HG02588 (cell line): Measurements from ENCODE around the gene B3GNT9.
A peak's percentile ranks its signal among the peaks of the same experiment; 100 is the strongest.

ENCODE experiments used
- ATAC-seq: cut with Tn5 transposase; IDR thresholded peaks from one replicate; pipeline ENCODE4 v1.9.1; 2021; ENCODE audit warnings: mild to moderate bottlenecking, moderate library complexity; ENCODE audit not compliant: unreplicated experiment

B3GNT9 gene

DNA sequence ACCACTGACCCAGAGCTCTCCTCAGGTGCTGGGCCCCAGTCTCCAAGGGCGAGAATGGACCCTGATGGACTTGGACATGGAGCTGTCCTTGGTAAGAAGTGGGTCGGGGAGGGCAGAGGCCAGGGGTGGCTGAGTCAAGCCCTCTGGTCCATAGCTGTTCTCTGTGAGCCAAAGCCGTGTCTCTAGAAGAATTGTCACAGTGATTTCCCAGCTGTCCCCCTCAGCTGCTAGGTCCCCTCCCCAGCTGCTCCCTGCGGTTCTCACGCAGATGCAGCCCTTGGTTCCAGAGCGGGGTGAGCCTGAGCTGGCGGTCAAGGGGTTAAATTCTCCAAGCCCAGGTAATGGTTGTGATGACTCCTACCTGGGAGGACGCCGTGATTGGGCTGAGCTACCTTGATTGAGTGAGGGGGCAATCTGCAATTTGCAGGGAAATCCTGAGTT lies 18.2 kb upstream of the B3GNT9 start:
- ATAC-seq = no peak

DNA sequence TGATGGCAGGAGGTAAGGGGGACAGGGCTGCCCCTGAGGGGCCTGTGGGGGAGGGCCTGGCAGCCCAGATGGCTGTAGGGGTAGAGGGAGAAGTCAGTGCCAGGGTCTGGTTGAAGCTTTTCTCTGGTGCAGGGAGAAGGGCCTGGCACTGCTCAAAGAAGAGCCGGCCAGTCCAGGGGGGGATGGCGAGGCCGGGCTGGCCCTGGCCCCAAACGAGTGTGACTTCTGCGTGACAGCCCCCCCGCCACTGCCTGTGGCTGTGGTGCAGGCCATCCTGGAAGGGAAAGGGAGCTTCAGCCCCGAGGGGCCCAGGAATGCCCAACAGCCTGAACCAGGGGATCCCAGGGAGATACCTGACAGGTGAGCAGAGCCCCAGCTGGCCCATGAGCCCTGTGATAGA lies 16.8 kb upstream of the B3GNT9 start:
- ATAC-seq = no peak

DNA sequence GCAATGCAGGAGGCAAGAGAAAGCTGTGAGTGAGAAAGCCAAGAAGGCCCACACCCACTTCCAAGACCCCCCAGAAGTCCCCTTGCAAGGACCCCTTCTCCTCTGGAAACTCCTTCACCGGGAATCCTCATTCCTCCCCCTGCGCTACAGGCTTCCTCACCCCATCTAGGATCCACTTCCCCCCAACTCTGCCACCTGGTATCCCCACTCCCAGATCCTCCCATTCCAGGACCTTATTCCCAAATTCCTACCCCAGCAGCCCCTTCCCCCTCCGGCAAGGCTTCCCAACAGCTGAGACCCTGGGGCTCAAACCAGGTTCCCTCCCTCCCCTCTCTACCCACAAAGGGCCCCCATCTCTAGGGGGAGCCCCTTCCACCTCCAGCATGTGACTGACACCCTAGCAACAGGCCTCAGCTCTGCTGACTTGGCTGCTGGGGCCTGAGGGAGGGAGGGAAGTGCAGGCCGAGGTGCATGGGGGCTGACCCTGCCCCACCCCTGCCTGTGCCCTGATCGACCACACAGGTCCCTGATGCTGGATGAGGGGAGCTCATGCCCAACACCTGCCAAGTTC lies 15.9 kb upstream of the B3GNT9 start:
- ATAC-seq = no peak

DNA sequence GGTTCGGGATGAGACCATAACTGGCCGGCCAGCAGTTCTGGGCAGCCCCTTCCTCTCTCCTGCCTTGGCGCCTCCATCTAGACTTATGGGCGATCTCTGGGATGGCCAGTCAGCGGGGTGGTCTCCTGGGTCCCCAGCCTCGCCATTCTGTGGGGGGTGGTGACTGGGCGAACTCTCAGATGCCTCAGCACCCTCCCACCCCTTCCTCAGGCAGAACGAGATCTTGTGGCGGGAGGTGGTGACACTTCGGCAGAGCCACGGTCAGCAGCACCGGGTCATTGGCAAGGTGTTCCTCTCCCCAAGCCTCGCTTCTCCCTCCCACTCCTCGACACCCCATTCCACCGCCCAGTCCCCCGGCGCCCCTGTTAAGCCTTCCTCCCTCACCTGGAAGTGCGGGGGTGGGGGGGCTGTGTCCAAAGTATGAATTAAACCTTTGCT lies 15.3 kb upstream of the B3GNT9 start:
- no peak for ATAC-seq

DNA sequence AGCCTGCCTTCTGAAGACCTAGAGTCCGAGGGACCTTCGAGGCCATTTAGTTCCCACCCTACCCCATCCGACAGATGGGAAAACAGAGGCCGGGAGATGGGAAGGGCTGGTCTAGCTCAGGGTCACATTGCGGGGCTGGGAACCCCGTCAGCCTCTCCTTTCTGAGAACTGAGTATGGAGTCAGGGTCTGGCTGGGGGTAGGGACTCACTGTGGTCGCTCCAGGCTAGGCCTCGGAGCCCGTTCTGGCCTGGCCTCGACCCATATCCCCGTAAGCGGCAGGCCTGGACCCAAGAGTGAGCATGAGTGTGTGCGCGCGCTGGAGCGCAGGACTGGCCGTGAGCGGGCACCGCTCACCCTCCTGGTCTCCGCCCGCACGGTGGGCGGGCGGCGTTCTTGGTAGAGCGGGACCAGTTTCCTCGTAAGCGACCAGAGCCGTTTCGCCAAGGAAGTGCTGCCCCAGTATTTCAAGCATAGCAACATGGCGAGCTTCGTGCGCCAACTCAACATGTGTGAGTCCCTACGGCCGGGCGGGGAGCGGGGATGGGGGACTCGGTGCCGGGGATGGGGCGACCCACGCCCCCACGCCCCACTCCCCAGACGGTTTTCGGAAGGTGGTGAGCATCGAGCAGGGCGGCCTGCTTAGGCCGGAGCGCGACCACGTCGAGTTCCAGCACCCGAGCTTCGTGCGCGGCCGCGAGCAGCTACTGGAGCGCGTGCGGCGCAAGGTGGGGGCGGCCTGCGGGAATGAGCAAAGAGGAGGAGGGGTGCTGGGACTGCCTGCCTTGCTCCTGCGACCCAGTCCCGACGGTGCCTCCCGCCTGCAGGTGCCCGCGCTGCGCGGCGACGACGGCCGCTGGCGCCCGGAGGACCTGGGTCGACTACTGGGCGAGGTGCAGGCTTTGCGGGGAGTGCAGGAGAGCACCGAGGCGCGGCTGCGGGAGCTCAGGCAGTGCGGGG lies 14.6 kb upstream of the B3GNT9 start:
- no peak for ATAC-seq

DNA sequence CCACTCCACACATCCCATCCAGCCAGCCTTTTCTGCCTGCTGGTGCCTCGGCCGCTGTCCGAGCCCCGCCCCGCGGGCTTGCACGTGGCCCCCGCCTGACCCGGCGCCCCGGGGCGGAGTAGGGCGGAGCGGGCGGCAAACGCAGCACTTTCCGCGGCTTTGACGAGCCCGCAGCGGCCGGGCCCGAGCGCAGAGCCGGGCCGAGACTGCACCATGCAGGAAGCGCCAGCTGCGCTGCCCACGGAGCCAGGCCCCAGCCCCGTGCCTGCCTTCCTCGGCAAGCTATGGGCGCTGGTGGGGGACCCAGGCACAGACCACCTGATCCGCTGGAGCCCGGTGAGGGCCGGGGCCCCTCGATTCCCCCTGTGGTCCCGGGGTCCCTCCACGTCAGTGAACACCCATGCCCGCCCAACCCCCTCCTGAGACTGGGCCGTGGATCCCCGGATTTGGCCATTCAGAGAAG lies 13.8 kb upstream of the B3GNT9 start, which contains the start of gene HSF4:
TSS of gene HSF4 (plus strand) at position 147 of the 463 bp plus-strand sequence. CDS start at position 214, 67 bp downstream.
- no peak for ATAC-seq

DNA sequence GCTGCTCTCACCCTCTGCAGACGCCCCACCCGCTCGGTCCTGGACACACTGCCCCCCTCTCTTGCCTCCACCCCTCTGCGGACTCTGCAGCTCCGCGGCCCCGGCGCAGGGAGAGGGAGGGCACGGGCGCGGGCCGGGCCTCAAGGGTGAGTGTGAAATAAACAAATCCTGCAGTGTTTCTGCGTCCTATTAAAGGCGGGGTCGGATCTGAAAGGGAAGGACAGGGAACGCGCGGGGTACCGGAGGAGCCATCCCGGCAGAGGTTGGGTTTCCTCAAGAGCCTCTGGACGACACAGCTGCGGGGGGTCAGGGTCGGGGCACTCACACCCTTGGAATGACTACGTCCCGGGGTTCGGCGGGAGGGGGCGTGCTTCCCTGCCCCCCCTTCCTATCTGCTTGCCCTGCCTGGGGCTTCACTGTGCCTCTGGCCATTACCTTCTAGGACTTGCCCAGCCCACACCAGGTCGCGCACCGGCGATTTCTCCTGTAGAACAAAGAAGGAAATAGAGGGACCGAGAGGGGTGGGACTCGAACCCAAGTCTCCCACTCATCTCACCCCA lies 13.3 kb upstream of the B3GNT9 start:
- ATAC-seq = no peak

DNA sequence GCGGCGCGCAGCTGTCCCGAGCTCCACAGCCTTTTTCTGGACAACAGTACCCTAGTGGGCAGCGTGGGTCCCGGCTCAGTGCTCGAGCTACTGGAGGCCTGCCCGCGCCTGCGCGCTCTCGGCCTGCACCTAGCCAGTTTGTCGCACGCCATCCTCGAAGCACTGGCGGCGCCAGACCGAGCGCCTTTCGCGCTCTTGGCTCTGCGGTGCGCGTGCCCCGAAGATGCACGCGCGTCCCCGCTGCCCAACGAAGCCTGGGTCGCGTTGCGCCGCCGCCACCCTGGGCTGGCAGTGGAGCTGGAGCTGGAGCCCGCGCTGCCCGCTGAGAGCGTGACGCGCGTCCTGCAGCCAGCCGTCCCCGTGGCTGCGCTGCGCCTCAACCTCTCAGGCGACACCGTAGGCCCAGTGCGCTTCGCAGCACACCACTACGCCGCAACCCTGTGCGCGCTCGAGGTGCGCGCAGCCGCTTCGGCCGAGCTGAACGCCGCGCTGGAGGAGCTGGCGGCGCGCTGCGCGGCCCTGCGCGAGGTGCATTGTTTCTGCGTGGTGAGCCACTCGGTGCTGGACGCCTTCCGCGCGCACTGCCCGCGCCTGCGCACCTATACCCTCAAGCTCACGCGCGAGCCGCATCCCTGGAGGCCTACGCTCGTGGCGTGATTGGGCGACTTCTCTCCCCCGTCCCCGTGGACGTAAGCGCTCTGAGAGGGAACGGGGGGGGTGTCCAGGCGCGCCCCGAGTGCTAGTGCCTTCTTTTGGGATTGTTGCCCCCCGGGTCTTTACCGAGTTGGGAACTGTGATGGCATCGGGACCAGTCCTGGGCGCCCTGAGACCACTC lies 12.6 kb upstream of the B3GNT9 start:
- no peak for ATAC-seq

DNA sequence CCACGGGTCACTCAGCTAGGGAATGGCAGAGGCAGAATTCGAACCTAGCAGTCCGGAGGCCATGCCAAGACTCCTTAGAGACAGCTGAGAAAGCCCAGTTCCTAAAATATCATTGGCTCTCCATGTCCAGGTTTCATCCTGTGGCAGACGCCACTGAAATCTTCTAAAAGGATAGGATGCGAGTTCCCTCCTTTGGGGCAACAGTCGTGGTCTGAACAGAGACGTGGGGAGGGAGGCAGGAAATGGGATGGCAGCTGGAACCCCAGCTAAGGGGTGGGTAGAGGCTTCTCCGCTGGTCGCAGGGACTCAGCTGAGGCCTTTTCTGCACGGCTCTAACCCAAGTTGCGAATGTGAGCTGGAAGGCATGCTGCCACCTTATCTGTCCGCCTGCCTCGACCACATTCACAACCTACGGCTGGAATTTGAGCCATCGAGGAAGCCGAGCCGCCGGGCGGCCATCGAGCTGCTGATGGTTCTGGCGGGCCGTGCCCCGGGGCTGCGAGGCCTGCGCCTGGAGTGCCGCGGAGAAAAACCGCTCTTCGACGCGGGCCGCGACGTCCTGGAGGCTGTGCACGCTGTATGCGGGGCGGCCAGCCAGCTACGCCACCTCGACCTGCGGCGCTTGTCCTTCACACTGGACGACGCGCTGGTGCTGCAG lies 11.8 kb upstream of the B3GNT9 start:
- no peak for ATAC-seq

DNA sequence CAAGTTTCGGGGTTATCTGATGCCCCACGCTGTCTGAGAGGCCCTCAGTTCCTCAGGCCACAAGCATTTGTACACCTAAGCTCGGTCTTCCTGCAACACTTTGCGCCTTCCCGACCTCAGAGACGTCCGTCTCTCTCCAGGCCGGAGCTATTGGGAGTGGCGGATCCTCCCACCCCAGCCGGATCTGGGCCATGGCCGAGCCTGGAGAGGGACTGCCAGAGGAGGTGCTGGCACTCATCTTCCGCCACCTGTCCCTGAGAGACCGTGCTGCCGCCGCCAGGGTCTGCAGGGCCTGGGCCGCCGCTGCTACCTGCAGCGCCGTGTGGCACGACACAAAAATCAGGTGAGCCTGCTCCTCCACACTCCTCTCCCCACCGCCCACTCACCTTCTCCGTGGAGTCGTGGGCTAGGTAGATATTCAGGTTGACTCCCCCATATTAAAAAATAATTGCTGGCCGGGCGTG lies 10.8 kb upstream of the B3GNT9 start:
- no peak for ATAC-seq

DNA sequence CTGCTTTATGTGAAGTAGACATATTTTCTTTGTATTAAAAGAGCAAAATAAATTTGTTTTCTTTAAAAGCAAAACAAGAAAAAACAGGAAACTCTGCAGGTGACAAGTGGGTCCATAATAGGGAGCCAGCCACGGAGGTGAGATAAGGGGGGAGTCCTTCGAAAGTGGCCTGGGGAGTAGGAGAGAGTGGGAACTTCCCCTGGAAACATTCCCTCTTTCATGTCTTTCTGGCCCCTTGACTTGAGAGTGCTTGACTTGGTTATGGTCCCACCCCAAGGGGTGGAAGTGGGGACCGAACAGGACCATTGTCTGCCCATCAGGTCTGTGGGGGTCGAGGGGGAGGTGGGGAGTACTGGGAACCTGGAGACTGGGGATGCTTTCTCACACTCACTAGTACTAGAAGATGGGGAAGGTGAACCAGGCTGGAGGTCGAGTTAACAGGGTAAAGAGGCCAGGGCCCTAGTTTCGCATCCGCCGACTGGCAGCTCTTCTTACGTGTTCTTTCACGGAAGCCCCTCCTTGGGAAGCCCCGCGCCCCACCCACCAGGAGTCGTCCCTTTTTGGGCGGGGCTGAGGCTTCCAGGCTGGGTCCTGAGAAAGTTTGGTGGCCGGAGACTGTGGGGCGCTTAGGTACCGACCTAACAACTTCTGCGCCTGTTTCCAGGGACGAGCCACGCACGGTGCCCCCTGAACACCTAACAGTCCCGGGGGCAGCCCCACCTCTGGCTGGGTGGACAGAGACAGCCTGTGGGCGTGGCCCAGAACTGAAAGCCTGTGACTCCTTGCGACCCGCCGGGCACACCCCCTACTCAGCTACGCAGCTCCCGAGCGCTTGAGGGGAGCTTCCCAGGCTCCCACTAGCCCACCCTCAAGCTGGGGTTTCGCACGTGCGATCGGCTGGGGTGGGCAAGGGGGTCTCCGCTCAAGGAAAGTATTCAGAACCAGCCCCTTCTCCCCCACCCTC lies 8.1 kb upstream of the B3GNT9 start:
- peak; percentile 33 for ATAC-seq

DNA sequence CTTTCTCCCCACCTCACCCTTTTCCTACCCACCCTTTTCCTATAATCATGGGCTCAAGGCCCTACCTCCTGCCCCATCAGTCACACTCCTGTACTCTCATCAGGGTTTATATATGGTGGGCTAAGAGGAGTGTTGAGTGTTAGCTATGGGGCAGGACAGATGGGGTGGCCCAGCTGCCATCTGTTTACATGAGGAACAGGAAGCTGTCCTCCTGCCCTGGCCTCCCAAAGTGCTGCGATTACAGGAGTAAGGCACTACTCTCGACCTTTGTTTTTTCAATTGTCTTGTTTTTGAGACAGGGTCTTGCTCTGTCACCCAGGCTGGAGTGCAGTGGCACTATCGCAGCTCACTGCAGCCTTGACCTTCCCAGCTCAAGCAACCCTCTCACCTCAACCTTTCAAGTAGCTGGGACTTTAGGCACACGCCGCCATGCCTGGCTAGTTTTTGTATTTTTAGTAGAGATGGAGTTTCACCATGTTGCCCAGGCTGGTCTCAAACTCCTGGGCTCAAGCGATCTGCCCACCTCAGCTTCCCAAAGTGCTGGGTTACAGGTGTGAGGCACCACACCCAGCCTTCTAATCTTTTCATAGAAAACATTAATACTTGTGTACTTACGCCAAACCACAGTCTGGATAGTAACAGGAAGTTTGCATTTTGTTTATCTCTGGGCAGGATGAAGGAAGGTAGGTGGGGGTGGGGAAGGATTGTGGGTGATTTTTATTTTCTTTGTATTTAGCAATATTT lies 7.3 kb upstream of the B3GNT9 start:
- no peak for ATAC-seq

DNA sequence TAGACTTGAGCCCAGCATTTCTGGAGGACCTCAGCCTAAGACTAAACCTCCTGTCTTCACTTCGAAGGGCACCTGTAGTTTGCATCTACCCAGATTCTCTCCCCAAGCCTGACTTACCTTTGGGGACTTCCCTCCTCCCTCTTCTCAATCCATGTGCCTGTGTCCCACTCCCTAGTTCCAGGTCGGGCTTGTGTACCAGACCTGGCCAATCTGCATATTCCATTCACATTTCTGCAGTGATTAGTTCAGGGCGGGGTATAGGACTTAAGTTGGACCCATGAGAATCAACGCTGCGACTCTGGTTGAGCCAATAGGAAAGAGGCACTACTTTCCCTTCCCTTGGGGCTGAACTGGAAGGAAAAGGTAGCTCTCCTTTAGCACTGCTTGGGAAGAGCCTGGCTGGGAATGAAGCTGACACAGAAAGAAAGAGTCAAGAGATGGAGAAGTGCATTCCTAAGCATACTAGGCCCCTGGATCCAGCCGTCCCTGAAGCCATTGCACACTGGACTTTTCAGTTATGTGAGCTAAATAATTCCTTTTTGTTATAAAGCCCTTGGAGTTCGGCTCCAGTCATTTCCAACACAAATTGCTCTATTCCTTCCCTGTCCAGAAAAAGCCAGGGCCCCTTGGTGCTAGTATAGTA lies 6.4 kb upstream of the B3GNT9 start:
- no peak for ATAC-seq

DNA sequence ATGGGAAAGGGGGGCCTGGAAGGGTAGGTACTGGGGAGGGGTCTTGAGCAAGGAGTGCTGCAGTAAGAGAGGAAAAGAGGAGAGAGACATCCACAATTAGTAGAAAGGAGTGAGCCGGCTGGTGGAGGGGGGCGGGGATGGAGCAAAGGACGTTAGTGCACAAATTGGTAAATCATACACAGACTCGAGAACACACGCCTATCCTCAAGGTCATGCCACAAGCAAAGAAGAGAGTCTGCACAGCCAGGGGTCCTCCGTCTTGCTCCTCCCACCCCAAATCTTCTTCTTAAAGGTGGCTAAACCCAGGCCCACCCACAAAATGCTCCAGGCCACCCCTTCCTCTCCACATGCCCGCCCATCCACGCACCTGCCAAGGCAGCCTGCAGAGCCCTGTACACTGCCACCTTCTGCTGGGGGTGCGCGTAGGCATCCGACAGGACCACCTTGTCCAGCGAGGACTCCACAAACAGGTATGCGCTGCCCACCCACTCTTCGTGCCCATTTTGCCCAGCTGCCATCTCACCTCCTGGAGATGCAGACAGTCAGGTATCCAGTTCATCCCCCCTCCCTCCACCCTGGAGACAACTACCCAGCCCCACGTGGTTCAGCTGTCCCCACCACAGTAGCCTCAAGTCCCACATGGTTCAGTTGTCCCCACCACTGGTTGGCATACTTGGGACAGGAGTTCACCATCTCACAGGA lies 5.5 kb upstream of the B3GNT9 start:
- ATAC-seq = no peak

DNA sequence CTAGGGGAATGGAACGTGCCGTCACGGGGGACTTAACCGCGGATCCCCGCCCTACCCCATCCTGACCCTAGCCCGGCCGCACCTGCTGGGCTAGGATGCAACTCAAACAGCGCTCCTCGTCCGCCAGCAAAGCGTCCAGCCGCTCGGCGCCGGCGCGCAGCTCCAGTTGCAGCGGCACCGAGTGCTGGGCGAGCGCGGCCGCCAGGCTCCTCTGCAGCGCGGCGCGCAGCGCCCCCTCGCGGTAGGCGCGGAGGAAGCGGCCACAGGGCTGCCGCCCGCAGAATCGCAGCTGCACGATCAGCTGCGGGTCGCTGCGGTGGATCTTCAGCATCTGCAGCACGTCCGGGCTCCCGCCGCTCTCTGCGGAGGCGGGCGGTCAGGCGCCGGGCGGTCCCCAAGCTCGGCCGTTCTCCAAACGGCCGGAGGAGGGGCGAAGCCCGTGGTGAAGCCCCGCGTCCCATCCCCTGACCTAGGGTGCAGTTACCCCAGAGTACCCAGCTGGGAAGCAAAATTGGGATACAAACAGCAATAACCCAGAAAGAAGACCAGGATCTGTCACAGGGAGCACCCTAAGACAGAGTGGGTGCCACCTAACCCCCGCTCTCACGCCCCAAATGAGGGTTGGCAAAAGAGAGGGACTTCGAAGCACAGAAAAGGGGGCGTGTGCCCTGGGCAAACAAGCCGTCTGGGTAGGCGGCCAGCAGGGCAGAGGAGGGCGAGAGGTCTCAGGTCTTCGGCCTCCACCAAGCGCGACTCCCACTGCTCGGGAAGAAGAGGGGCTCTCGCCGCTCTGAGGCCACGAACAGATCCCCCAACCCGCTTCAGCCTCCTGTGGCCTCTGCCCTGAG lies 4.7 kb upstream of the B3GNT9 start:
- no peak for ATAC-seq

DNA sequence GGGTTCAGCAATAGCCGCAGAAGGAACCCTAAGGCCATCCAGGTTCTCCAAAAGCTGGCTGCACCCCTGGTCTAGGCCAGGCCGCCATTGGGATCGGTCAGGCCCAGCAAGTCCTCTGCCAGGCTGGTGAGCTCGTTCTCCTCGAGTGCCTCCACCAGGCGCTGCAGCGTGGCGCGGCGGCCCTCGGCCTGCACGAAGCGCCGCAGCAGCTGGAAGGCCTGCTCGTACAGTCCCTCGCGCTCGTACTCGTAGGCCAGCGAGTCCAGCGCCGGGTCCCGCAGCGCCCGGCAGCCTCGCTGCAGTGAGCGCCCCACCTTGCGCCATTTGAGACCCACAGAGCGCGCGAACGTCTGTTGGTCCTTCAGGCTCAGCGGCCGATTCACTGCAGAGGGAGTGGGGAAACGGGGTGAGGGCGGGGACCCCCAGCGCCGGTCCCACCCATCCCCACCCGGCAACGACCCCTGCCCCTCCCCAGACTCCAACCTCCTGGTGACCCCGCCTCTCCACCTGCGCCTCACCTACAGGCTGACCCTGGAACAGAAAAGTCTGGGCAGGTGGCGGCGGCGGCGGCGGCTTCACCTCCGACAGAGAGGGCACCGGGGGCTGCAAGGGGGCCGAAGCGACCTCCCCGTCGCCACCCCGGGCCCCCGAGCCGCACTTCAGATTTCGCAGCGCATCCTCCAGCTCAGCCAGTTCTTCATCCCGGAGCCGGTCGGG lies 3.9 kb upstream of the B3GNT9 start:
- no peak for ATAC-seq
